Activated T-cell treated with anti-CD3 and anti-CD28 coated beads for 1 hour (primary cell): ENCODE measurements around the gene SMTNL2.
"Not testable (repeated sequence)": the region's sequence is repeated elsewhere in the genome, so short reads cannot be mapped to it uniquely, and the experiment has no call there.

Experiments
- DNase-seq: peaks from one replicate; pipeline ENCODE4 v3.0.0-alpha.2; 2020; ENCODE audit warnings: low read depth

SMTNL2 gene

DNA sequence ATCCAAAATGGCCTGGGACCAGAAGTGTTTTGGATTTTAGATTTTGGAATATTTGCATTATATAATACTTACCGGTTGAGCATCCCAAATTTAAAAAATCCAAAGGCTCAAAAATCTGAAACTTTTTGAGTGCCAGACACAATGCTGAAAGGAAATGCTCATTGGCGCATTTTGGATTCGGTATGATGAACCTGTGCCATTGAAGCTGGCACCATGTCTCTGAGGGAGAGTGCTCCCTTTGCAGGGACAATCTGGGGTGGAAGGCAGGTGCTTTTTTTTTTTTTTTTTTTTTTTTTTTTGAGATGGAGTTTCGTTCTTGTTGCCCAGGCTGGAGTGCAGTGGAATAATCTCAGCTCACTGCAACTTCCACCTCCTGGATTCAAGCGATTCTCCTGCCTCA, 17.7 kb downstream of the SMTNL2 start:
- no peak for DNase-seq

DNA sequence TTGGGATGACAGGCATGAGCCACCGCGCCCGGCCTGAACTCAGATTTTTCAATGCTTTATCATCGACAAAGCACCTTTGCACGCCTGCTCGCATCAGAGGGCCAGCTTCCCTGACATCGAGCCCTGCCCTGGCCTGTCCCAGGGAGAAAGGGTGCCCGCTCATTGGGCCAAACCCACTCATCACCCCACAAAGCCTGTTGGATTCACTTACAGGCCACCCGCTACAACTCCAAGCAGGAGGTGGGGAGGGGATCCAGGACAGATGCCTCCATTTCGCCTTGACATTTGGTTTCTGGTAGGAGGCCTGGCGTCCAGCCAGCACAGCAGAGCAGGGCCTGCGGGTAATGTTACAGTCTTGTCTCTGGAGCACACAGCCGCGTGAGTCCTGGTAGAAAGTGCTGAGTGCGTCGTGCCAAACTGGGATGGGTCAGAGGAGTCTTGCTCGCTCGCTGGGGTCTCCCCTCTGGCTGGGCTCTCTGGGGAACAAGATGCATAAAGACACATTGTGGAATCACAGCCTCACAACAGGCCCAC, 19.8 kb downstream of the SMTNL2 start:
- DNase-seq = no peak

DNA sequence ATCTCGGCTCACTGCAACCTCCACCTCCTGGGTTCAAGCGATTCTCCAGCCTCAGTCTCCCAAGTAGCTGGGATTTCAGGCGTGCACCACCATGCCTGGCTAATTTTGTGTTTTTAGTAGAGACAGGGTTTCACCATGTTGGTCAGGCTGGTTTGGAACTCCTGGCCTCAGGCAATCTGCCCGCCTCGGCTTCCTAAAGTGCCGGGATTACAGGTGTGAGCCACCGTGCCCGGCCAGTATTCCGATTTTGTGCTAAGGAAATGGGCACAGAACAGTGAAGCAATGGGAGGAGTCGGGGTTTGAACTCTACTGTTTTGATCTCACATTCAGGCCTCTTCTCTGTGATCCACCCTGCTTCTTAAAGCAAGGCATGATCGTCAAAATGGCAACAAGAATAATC, 20.4 kb downstream of the SMTNL2 start:
- not testable (repeated sequence) for DNase-seq

DNA sequence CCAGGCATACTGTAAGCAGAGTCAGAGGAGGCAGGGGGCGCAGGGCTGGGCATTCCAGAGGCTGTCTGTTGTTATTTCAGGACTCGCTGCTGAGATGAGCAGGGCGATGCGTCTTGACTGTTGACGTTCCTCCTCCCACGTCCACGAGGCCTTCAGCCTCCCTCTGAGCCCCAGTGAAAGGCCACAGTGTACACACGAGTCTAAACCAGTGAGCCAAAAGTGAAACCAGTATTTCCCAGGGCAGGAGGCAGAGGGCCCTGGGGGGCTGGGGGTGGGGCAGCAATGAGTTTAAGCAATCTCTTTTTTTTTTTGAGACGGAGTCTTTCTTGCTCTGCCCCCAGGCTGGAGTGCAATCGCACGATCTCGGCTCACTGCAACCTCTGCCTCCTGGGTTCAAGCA, 21.5 kb downstream of the SMTNL2 start:
- no peak for DNase-seq

DNA sequence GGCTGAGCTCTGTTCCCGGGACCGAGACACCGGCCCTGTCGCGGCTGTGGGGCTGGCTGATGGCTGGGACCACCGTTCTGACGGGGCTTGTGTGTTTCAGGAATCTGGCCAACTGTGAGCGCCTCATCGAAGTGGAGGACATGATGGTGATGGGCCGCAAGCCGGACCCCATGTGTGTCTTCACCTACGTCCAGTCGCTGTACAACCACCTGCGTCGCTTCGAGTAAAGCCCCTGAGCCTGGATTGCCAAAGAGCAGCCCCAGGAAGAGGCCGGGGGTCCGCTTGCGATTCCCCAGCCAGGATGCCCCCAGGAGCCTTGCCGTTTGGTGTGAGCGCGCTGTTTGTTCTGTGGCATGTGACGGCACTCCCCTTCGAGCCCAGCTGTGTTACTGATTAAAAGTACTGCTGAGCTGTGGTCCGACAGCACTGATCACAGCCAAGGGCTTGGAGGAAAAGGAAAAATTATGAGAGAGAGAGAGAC, 23.0 kb downstream of the SMTNL2 start:
- no peak for DNase-seq

DNA sequence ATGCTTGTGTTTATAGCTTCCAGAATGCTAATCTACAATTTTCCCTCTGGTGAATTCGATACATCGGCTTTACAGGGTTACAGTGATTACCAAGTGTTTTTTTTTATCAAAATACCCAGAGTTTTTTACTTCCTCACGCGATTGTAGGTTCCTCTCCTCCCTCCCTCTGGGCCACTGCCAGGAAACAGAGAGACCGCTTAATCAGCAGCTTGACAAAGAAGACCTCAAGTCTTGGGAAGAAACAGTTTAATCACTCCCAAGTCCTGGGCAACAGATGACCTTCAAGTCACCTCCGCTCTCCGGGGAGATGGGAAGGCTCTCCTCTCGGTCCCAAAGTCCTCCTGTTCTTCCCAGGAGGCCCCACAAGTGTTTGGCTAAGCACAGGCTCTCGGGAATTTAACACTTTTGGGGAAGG, 23.5 kb downstream of the SMTNL2 start:
- DNase-seq = no peak

DNA sequence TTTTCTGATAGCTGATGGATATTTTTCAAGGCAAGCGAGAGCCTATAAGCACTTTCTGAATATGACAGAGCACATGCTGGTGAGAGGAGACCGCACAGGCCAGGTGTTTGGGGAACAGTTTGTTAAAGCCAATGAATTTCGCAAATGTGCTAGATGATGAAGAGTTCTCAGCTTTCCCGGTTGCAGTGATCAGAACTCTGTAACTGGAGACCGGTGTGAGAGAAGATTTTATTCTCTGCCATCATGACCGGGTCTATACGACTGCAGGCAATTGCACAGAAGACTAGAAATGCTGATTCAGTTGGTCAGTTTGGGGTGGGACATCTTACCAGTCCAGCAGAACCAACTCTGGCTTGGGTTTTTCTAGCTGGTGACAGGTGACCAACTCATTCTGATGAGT, 25.4 kb downstream of the SMTNL2 start:
- no peak for DNase-seq

DNA sequence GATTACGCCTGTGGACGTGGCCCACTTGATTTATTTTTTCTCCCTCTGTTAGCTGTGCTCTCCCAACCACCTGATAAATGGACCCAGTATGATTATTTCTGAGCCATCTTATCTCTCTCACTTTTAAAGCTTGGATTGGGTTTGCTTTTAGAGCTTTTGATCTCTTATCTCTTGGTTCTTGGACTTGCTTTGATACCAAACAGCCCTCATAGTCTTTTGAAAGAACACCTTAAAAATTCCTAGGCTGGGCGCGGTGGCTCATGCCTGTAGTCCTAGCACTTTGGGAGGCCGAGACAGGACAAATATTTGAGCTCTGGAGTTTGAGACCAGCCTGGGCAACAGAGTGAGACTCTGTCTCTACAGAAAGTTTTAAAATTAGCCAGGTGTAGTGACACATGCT, 25.8 kb downstream of the SMTNL2 start:
- DNase-seq = no peak

DNA sequence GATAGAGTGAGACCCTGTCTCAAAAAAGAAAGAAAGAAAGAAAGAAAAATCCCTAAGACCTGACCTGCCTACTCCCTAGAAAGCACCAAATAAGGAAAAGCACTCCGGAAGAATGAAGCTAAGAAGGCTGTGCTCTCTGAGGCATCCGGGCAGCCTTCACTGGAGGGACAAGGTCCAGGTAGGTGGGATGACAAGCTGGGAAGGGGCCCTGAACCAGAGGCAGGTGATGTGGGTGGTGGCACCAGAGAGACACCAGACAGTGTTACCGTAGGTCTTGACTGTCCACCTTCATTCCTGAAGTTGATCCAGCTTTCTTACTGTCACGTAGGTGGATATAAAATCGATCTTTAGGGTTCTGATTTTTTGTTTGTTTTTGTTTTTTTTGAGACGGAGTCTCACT, 26.3 kb downstream of the SMTNL2 start:
- no peak for DNase-seq

DNA sequence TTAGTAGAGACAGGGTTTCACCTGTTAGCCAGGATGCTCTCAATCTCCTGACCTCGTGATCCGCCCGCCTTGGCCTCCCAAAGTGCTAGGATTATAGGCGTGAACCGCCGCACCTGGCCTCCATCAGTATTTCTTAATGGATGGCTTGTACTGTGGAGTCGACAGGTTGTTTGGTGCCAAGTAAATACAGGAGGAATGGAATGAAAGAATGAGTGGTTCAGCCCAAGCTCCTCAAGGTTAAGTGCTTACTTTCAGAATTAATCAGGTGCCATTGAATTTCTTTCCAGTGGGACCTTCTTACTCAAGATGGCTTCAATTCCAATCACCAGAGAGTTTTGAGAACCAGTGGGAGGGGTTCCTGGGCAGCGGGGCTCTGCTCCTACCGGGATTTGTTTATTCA, 32.1 kb downstream of the SMTNL2 start:
- DNase-seq = no peak

DNA sequence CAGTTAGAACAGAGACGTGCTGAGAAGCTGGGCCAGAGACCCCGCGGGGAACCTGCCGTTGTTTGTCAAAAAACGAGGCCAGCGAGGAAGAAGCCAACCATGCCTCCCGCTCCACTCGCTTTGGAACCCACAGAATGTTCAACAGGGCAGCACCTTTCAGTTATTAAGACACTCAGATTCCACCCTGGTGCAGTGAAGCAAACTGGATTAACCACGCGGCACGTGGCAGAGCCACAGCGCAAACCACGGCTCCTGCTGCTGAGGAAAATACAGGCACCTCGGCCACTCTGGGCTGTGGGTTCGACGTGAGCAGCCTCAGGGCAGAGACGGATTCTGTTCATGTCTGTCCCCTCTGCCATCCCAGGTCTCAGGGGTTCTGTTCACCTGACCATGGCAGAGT, 32.8 kb downstream of the SMTNL2 start:
- no peak for DNase-seq

DNA sequence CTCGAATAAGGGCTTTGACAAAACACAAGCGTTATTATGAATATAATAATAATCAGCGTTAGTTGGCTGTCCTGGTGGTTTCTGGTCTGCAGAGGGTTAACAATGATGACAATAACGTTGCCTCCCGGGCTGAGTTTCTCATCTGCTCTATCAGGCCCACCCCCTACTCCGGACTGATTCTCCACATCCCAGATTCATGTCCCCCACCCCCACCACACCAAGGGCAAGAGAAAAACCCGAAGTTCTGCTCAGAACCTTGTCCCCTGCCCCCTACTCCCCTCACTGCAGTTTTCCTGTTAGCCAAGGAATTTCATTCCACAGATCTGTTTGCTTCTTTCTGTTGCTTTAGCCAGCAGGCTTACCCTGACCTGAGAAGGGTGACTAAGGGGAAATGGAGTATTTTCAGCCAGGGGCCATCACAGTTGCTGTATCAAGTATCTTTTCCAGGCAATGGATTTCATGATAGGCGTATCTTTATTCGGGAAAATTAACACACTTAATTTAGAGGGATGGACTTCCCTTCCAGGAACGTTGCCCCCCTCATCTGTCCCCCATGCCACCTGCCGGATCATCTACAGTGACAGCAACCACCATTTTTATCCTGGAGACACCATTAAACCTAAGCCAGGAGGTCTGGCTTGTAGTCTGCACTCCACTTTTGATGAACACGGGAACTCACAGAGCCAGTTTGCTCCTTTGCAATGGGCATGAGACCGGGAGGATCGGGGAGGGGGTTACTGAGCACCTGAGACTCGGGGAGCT, 33.4 kb downstream of the SMTNL2 start:
- no peak for DNase-seq

DNA sequence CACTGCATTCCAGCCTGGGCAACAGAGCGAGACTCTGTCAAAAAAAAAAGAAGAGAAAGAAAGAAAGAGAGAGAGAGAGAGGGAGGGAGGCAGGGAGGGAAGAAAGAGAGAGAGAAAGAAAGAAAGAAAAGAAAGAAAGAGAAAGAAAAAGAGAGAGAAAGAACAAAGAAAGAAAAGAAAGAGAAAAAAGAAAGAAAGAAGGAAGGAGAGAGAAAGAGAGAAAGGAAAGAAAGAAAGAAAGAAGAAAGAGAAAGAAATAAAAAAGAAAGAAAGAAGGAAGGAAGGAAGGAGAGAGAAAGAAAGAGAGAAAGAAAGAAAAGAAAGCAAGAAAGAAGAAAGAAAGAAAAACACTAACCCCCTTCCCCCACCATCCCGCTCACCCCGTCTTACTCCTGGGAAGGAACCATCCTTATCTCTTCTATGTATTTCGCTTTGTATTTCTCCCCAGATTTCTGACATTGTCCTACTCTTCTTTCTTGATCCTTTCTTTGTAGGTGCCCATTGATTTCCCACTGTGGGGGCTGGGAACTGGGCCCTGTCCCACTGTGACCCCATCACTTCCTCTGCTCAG, 36.3 kb downstream of the SMTNL2 start:
- no peak for DNase-seq

DNA sequence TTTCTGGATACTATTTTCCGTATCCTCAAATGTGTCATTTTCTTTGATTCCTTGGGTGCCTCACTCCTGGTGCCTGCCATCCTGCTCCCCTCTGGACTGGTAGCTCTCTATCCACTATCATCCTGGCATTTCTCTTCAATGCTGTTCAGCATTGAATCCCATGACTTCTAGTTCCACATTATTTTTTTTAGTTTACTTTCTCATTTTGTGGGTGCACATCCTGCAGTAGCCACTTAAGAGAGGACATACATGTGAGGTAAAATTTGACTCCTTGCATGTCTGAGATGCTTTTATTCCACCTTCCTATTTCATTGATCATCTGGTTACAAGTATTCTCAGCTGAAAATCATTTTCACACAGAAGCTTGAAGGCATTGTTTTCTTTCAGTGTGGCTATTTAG, 38.0 kb downstream of the SMTNL2 start:
- DNase-seq = no peak

DNA sequence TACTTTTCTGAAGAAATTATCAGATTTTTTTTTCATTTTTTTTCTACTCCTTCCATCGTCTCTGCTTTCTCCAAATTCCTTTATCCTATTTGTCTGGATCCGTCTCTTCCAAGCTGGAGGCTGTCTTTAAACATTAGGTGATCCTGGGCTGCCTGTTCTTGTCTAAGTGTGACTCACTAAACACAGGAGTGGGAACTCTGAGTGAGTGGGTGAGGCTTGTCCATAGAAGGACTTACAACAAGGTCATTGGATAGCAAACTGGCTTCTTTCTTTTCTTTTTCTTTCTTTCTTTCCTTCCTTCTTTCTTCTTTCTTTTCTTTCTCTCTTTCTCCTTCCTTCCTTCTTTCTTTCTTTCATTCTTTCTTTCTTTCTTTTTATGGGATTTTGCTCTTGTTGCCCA, 38.9 kb downstream of the SMTNL2 start:
- no peak for DNase-seq

DNA sequence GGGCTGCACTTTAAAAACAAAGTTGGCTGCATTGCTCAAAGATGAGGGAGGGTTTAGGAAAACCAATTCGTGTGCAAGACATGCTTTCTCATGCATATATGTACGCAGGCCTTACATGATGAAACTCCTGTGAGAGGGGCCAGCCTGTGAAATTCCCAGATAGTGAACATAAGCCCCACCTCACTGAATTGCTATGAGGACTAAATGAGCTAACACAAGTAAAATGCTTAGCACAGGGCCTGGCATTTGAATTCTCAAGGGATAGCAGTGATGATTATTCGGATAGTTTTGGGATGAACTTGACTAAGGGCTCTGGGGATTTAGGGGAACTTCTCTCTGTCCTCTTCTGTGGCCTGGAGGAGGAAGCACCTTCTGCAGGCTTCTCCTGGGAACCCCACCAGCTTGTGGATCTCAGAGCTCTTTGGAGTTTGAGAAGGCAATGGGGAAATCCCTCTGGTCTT, 40.2 kb downstream of the SMTNL2 start:
- DNase-seq = not testable (repeated sequence)

DNA sequence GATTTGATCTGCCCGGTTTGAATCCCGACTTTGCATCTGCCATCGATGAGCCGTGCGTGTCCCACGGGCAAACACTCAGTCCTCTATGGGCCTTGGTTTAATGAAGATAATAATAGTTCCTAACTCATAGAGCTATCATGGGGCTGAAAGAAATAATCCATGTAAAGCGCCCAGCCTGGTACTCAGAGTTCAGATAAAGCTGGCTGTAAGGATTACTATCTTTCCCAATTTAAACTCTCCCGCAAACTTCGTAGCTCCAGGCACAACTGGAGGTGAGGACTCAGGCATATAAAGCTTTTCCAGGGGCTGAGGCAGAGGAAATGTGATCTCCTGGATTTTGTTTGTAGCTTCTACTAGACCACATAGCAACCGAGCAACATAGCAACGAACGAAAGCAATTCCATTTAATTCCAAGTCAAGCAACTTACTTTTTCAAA, 40.9 kb downstream of the SMTNL2 start:
- DNase-seq = no peak

DNA sequence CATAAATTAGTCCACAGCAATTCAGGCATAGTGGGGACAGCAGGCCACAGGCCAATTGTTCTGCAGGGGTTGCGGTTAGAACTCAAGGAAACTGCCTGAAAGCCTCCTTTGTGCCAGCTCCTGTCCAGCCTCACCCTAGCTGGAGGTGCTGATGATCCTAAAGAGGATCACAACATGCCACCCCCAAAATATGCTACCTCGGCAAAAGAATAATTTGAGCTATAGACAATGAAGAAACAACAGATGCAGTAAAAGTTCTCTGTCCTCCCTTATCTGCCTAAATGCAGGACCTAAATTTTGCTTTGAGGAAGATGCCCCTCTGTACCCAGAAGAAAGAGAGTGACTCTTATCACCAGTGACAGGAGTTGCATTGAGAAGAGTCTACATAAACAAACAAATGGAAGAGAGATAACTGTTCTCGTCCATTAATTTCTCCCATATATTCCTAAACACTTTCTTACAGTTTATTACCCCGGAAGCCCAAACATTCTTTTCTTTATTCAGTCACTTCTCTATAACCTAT, 42.5 kb downstream of the SMTNL2 start:
- DNase-seq = no peak

DNA sequence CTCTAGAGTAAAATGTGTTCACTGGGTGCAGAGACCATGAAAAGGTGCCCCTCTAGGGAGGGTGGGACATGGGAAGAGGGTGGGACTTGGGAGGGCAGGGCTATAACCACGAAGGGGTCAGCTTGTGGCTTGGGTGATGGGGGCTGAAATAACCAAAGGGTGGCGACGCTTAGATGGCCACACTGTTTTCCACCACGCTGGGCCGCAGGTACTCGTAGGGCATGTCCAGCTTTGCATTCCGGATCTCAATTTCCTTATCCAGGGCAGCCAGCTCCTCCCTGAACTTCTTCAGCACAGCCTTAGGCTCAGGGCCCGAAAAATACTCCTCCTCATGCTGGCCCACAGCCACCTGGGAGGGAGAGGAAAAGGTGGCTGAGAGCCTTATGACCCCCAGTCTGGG, 47.1 kb downstream of the SMTNL2 start:
- no peak for DNase-seq

DNA sequence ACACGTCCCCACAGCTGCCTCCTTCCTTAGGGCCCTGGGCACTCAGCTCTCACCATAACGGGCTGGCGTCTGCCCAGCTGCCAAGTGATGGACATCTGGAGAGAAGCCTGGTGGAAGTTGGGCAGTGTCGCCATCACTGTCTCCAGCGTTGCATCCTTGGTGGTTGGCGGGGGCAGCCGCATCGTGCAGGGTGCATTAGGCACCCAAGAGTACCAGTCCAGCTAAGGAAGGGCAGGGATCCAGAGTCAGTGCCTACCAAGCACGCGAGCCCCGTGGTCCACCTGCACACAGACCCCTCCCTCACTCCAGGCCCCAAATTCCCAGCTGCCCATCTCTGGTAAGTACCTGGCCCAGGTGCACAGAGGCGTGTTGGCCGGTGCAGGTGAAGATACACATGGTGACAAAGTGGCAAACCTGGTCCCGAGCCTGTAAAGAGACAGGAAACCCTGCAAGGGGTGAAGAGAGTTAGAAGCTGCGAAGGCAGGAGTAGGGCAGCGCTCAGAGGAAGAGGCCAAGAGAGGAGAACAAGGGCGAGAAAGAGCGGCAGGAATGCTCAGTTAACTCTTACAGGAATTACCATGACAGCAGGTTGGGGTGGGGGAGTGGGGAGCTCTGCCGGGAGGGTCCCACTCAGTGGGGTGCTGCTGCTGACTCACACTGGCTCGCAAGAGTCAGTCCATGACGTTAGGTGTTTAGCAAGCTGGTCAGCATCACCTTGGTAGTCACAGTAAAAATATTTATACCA, 47.7 kb downstream of the SMTNL2 start:
- DNase-seq = no peak

DNA sequence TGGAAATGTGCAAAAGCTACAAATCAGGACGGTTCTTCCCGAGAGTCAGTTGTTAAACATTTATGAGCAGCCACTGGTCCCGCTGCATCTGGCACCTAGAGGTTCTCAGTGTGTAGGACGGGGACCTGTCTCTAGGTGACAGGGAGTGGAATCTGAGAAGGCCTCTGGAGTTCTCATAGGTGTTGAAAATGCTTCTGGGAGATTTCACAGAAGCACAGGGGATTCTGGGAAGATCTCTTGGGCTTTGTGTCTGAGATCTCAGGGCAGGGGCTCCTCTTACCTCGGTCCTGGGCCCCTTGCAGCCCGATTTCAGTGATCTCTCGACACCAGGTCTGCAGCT, 48.2 kb downstream of the SMTNL2 start:
- no peak for DNase-seq

DNA sequence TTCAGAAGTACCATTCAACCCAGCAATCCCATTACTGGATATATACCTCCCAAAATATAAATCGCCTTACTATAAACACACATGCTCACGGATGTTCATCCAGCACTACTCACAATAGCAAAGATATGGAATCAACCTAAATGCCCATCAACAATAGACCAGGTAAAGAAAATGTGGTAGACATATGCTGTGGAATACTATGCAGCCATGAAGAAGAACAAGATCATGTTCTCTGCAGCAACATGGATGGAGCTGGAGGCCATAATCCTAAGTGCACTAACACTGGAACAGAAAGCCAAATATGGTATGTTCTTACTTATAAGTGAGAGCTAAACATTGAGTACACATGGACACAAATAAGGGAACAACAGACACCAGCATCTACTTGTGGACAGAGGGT, 49.3 kb downstream of the SMTNL2 start:
- DNase-seq = no peak

DNA sequence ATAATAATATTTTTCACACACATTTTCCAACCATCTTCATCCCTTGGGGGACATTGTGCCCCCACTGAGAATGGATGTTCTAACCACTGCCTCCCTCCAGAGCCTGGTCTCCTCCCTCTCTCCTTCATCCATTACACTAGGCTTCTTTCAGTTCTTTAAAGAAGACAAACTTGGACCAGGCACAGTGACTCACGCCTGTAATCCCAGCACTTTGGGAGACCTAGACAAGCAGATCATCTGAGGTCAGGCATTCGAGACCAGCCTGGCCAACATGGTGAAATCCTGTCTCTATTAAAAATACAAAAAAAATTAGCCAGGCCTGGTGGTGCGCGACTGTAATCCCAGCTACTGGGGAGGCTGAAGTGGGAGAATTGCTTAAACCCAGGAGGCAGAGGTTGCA, 50.6 kb downstream of the SMTNL2 start:
- DNase-seq = no peak
